H1 (cell line): Measurements from ENCODE around the gene TRPT1. TPM values are rescaled to one million over a fixed set of nuclear protein-coding genes. Genes with fewer than 3 reads are reported as not detected.
A peak's percentile ranks its signal among the peaks of the same experiment; 100 is the strongest.

Experiments used
- CTCF ChIA-PET: fragments of 300-600 bp; sonication (Branson Sonifier 250); formaldehyde crosslinking; loops from one replicate; lab custom pipeline; 2021; ENCODE audit not compliant: partially characterized antibody; lab: Charles Lee
- POLR2A ChIA-PET: fragments of 300-600 bp; sonication (Branson Sonifier 250); formaldehyde crosslinking; loops from one replicate; lab custom pipeline; 2021; ENCODE audit warnings: inconsistent platforms; ENCODE audit not compliant: partially characterized antibody; lab: Charles Lee
- DNase-seq, 2 experiments: peaks; one replicate each; pipeline versions ENCODE4 v3.0.0 to v3.0.0-alpha.2; 2010 to 2022; ENCODE audit warnings: low spot score in 2 of 2, low read depth in 1 of 2, mixed read lengths in 1 of 2
- FAIRE-seq: peaks from 2 replicates; lab custom pipeline; 2011; peaks lifted over from hg19 to GRCh38; lab: Jason Lieb, UNC
- H2AFZ ChIP-seq: 2 replicates; pipeline ENCODE4 v1.8.1; 2012; ENCODE audit warnings: low read length, inconsistent platforms
- H2AK5ac ChIP-seq: 2 replicates; pipeline ENCODE4 v1.6.1; 2013; ENCODE audit warnings: low read depth, low read length
- H2BK120ac ChIP-seq: replicated peaks from 2 replicates; pipeline ENCODE3; 2013; ENCODE audit warnings: low read depth, low read length, inconsistent platforms
- H2BK12ac ChIP-seq: 2 replicates; pipeline ENCODE4 v1.6.1; 2013; ENCODE audit warnings: low read depth, low read length
- H2BK15ac ChIP-seq: 2 replicates; pipeline ENCODE4 v1.6.1; 2013; ENCODE audit warnings: low read length
- H2BK20ac ChIP-seq: 2 replicates; pipeline ENCODE4 v1.6.1; 2013; ENCODE audit warnings: low read length
- H2BK5ac ChIP-seq: 2 replicates; pipeline ENCODE4 v1.6.1; 2013; ENCODE audit warnings: low read depth, low read length
- H3K14ac ChIP-seq: 2 replicates; pipeline ENCODE4 v1.6.1; 2013; ENCODE audit warnings: inconsistent platforms; ENCODE audit not compliant: insufficient read length
- H3K18ac ChIP-seq: 2 replicates; pipeline ENCODE4 v1.6.1; 2013; ENCODE audit warnings: low read length; ENCODE audit errors: extremely low read depth
- H3K23ac ChIP-seq: 2 replicates; pipeline ENCODE4 v1.6.1; 2013; ENCODE audit warnings: inconsistent platforms; ENCODE audit not compliant: insufficient read length
- H3K23me2 ChIP-seq: 2 replicates; pipeline ENCODE4 v1.6.1; 2013; ENCODE audit warnings: low read depth, low read length
- H3K27ac ChIP-seq: 2 replicates; pipeline ENCODE4 v1.6.1; 2011; ENCODE audit warnings: low read depth, low read length, inconsistent platforms
- H3K27me3 ChIP-seq, 4 experiments: replicated peaks in 1 of 4; 1 replicate in 1 of 4; 2 replicates in 3 of 4; pipeline versions ENCODE4 v1.6.1 to v1.8.1; 2011 to 2013; ENCODE audit warnings: low read length in 3 of 4, mild to moderate bottlenecking in 3 of 4, inconsistent platforms in 2 of 4, mixed read lengths in 2 of 4, moderate library complexity in 1 of 4; ENCODE audit not compliant: control insufficient read depth in 3 of 4, insufficient read depth in 3 of 4; ENCODE audit errors: extremely low read depth in 1 of 4
- H3K36me3 ChIP-seq, 4 experiments: 2 replicates each; pipeline versions ENCODE4 v1.6.1 to v1.8.1; 2011 to 2013; ENCODE audit warnings: mild to moderate bottlenecking in 4 of 4, low read length in 3 of 4, moderate library complexity in 2 of 4, control low read depth in 1 of 4, inconsistent platforms in 1 of 4; ENCODE audit not compliant: insufficient read depth in 4 of 4, control insufficient read depth in 2 of 4
- H3K4ac ChIP-seq: replicated peaks from 2 replicates; pipeline ENCODE3; 2013; ENCODE audit warnings: low read length, low read depth, mixed read lengths, inconsistent platforms; ENCODE audit not compliant: insufficient read length
- H3K4me1 ChIP-seq, 4 experiments: replicated peaks in 1 of 4; 1 replicate in 1 of 4; 2 replicates in 3 of 4; pipeline versions ENCODE4 v1.6.1 to v1.8.1; 2011 to 2013; ENCODE audit warnings: low read length in 3 of 4, inconsistent platforms in 2 of 4, mixed read lengths in 1 of 4; ENCODE audit not compliant: insufficient read depth in 4 of 4, control insufficient read depth in 3 of 4
- H3K4me2 ChIP-seq, 2 experiments: 2 replicates each; pipeline versions ENCODE4 v1.6.1 to v1.8.1; 2011 to 2013; ENCODE audit warnings: low read depth in 2 of 2, low read length in 2 of 2, control low read depth in 1 of 2, inconsistent platforms in 1 of 2, mild to moderate bottlenecking in 1 of 2; ENCODE audit not compliant: insufficient read depth in 1 of 2
- H3K4me3 ChIP-seq, 4 experiments: fragments of 200-600, 300-600 bp in 1 of 4; sonication (generic), shearing (Covaris generic), sonication (Bioruptor Twin) in 1 of 4; 2 replicates each; pipeline versions ENCODE4 v1.5.1 to v1.8.1; 2011 to 2016; ENCODE audit warnings: low read length in 4 of 4, low read depth in 3 of 4, control low read depth in 2 of 4, inconsistent platforms in 2 of 4, mild to moderate bottlenecking in 2 of 4, mixed read lengths in 1 of 4, moderate library complexity in 1 of 4; ENCODE audit not compliant: insufficient read depth in 2 of 4; ENCODE audit errors: extremely low read depth in 1 of 4
- H3K56ac ChIP-seq: replicated peaks from 2 replicates; pipeline ENCODE3; 2013; ENCODE audit warnings: low read depth, mild to moderate bottlenecking, mixed read lengths, low read length, inconsistent platforms; ENCODE audit not compliant: insufficient read length
- H3K79me1 ChIP-seq: 2 replicates; pipeline ENCODE4 v1.6.1; 2013; ENCODE audit warnings: low read depth, low read length, control low read depth
- H3K79me2 ChIP-seq, 2 experiments: 2 replicates each; pipeline versions ENCODE4 v1.6.1 to v1.8.1; 2012 to 2013; ENCODE audit warnings: low read length in 2 of 2, mild to moderate bottlenecking in 2 of 2, inconsistent platforms in 1 of 2; ENCODE audit not compliant: insufficient read depth in 2 of 2, control insufficient read depth in 1 of 2
- H3K9ac ChIP-seq, 4 experiments: replicated peaks in 1 of 4; 1 replicate in 1 of 4; 2 replicates in 3 of 4; pipeline versions ENCODE4 v1.6.1 to v1.8.1; 2011 to 2013; ENCODE audit warnings: low read depth in 3 of 4, low read length in 3 of 4, control low read depth in 2 of 4, mild to moderate bottlenecking in 2 of 4, moderate library complexity in 2 of 4, inconsistent platforms in 1 of 4; ENCODE audit errors: extremely low read depth in 1 of 4
- H3K9me3 ChIP-seq, 2 experiments: 2 replicates each; pipeline versions ENCODE4 v1.6.1 to v1.8.1; 2012 to 2013; ENCODE audit warnings: mild to moderate bottlenecking in 2 of 2, moderate library complexity in 2 of 2, control low read depth in 1 of 2, inconsistent platforms in 1 of 2, low read depth in 1 of 2, low read length in 1 of 2, mixed read lengths in 1 of 2; ENCODE audit not compliant: insufficient read depth in 2 of 2
- H4K20me1 ChIP-seq, 2 experiments: replicated peaks in 1 of 2; 2 replicates each; pipeline versions ENCODE3 to v1.8.1; 2011 to 2013; ENCODE audit warnings: inconsistent platforms in 2 of 2, low read length in 2 of 2, mild to moderate bottlenecking in 1 of 2; ENCODE audit not compliant: insufficient read depth in 2 of 2, control insufficient read depth in 1 of 2
- H4K5ac ChIP-seq: 2 replicates; pipeline ENCODE4 v1.6.1; 2013; ENCODE audit warnings: low read length, low read depth, mixed read lengths, inconsistent platforms; ENCODE audit not compliant: insufficient read length
- H4K8ac ChIP-seq: 2 replicates; pipeline ENCODE4 v1.8.0; 2013; ENCODE audit warnings: mild to moderate bottlenecking, moderate library complexity, low read length, inconsistent platforms; ENCODE audit not compliant: insufficient read depth; ENCODE audit errors: extremely low read depth
- H4K91ac ChIP-seq: replicated peaks from 2 replicates; pipeline ENCODE3; 2013; ENCODE audit warnings: low read length, mixed read lengths, inconsistent platforms; ENCODE audit not compliant: insufficient read length
- ATF2 ChIP-seq: IDR thresholded peaks from 2 replicates; pipeline ENCODE4 v1.6.1; 2012; ENCODE audit warnings: low read length, inconsistent platforms
- GTF2F1 ChIP-seq: IDR thresholded peaks from 2 replicates; pipeline ENCODE4 v1.6.1; 2012; ENCODE audit warnings: low read depth, low read length, improper control_type of control experiment, borderline replicate concordance
- WGBS, 2 experiments: shearing (Covaris generic) in 1 of 2; methylation state at CpG; one replicate each; pipeline versions ENCODE4 v1.1.6 to v1.1.7; 2013 to 2015; ENCODE audit warnings: low lambda C conversion rate in 2 of 2, mixed read lengths in 2 of 2, inconsistent platforms in 1 of 2, low coverage in 1 of 2, missing lambda C conversion rate in 1 of 2; ENCODE audit not compliant: insufficient replicate concordance in 2 of 2, insufficient coverage in 1 of 2, insufficient read length in 1 of 2; ENCODE audit errors: extremely low coverage in 1 of 2, missing lambda C conversion rate in 1 of 2; 5-methylcytosine and 5-hydroxymethylcytosine counted together
- polyA plus RNA-seq, 7 experiments: library from polyadenylated mRNA; depleted of rRNA in 3 of 7; stranded (reverse) in 5 of 7; unstranded in 2 of 7; fragments of >200 nt in 5 of 7; fragments of 200-250 nt in 2 of 7; gene quantifications; 1 replicate in 5 of 7; 2 replicates in 1 of 7; 4 replicates in 1 of 7; pipeline versions ENCODE4 v1.2.1 to v1.2.3, GENCODE V29; 2011 to 2013; ENCODE audit warnings: missing spikeins in 2 of 7, mixed read lengths in 2 of 7
- total RNA-seq: library from RNA; stranded (reverse); fragmentation: NEBNext Ultra II Directional; extraction: Animal tissue kit (Norgen Biotek cat#: 25700); gene quantifications from 2 replicates; pipeline ENCODE4 v1.2.1, GENCODE V29; 2021

TRPT1 gene
- total and polyA plus RNA-seq, 2 of the 8 experiments (the other 6 are each of a cell fraction or from before 2014, with no cell fraction given) = 34.5 to 74.6 TPM

GRCh38 chr11:64245401-64245796 is 19.4 kb upstream of the TRPT1 start:
- H3K27ac ChIP-seq = no peak overlapping the region

More at GRCh38 chr11:64245401-64245796, 19.4 kb upstream of the TRPT1 start:
- Histone ChIP-seq H2BK12ac (peak overlapping the region; percentile 84; the same call in 1 of the 2 replicates), H3K23ac (no peak overlapping the region), H3K36me3 (peaks cover 0 to 17% (median 4%) of the 10 kb centered on the region in 4 experiments; a peak in 4 of 8 replicates), H2BK5ac (peak overlapping the region; percentile 90; the same call in 1 of the 2 replicates), H2AFZ (no peak overlapping the region), H3K56ac (no peak overlapping the region), H2BK120ac (no peak overlapping the region), H3K4me2 (peak overlapping the region; percentile 71 to 73), H3K4me1 (peaks cover 0 to 42% (median 34%) of the 10 kb centered on the region in 4 experiments; a peak in 6 of 7 replicates), H2BK15ac (no peak overlapping the region), H3K9me3 (no peaks in the 10 kb centered on the region), H3K4me3 (peak overlapping the region; percentile 56 to 99 (median 90)), H3K4ac (peak overlapping the region; percentile 63), H4K8ac (no peak overlapping the region; the same call in 1 of the 2 replicates), H4K91ac (no peak overlapping the region), H4K20me1 (peaks cover 0 to 13% of the 10 kb centered on the region in 2 experiments), H2AK5ac (no peak overlapping the region), H2BK20ac (no peak overlapping the region), H3K9ac (peak overlapping the region in 3 of 4 experiments; percentile 66 to 71 (median 71); a peak in 6 of 7 replicates), H3K79me1 (peaks cover 6% of the 10 kb centered on the region), H4K5ac (peak overlapping the region; percentile 70), H3K27me3 (no peaks in the 10 kb centered on the region), H3K79me2 (peaks cover 6 to 21% of the 10 kb centered on the region in 2 experiments; a peak in 3 of 4 replicates), H3K23me2 (peaks cover 19% of the 10 kb centered on the region), H3K14ac (no peak overlapping the region), H3K18ac (no peak overlapping the region)
- no peak for FAIRE-seq
- ChIA-PET CTCF (interaction anchor here (1.0 to 10.0 kb wide), 8 partner anchors 20 to 111 kb away, joined by 3 to 102 read pairs (median 16); partner anchors contain the start of genes CATSPERZ, ESRRA, FERMT3 and NUDT22), POLR2A (interaction anchor here (0.7 to 13.1 kb wide), 17 partner anchors 10 to 59 kb away, joined by 3 to 352 read pairs (median 9); partner anchors contain the start of genes BAD, DNAJC4, FERMT3 and GPR137)
- no peak for DNase-seq
- TF ChIP-seq ATF2 (no peak), GTF2F1 (no peak)
- 33% methylated on average over 5 of the region's 6 CpGs; no CpG with 5 or more reads in 1 of the 2 experiments for WGBS, 2 experiments
